HepG2 (cell line): Measurements from ENCODE around the gene ZNF213. TPM values are rescaled to one million over a fixed set of nuclear protein-coding genes. Genes with fewer than 3 reads are reported as not detected.
A peak's percentile ranks its signal among the peaks of the same experiment; 100 is the strongest.

Experiments
- CBFB ChIP-seq: sonication (generic); formaldehyde crosslinking; IDR thresholded peaks from 2 replicates; pipeline ENCODE4 v1.4.0; 2020; ENCODE audit warnings: missing genetic modification reagents
- CEBPG ChIP-seq: IDR thresholded peaks from 2 replicates; pipeline ENCODE4 v1.6.1; 2016
- CSRNP1 ChIP-seq: sonication (generic); formaldehyde crosslinking; IDR thresholded peaks from 2 replicates; pipeline ENCODE4 v1.8.1; 2023; ENCODE audit warnings: mild to moderate bottlenecking, missing genetic modification reagents
- FOXK1 ChIP-seq: sonication (generic); formaldehyde crosslinking; IDR thresholded peaks from 2 replicates; pipeline ENCODE4 v1.4.0; 2020; ENCODE audit warnings: low read depth, missing genetic modification reagents, borderline replicate concordance
- GFI1 ChIP-seq: sonication (generic); formaldehyde crosslinking; IDR thresholded peaks from 2 replicates; pipeline ENCODE4 v1.5.0; 2020; ENCODE audit warnings: missing genetic modification reagents, mild to moderate bottlenecking, borderline replicate concordance
- HINFP ChIP-seq: sonication (generic); formaldehyde crosslinking; IDR thresholded peaks from 2 replicates; pipeline ENCODE4 v1.4.0; 2020; ENCODE audit warnings: low read depth, mild to moderate bottlenecking, missing genetic modification reagents
- HMG20B ChIP-seq: conservative IDR thresholded peaks from 2 replicates; pipeline ENCODE4 v1.6.1; 2016; ENCODE audit warnings: missing genetic modification reagents, missing compliant biosample characterization
- IRX3 ChIP-seq: sonication (generic); formaldehyde crosslinking; IDR thresholded peaks from 2 replicates; pipeline ENCODE4 v1.8.1; 2023; ENCODE audit warnings: mild to moderate bottlenecking, low read depth, missing genetic modification reagents, borderline replicate concordance
- KDM6A ChIP-seq: IDR thresholded peaks from 2 replicates; pipeline ENCODE4 v1.6.1; 2016; ENCODE audit warnings: low read depth
- MED1 ChIP-seq: sonication (generic); formaldehyde crosslinking; IDR thresholded peaks from 2 replicates; pipeline ENCODE4 v1.4.0; 2020; ENCODE audit warnings: missing genetic modification reagents
- NFAT5 ChIP-seq: sonication (generic); formaldehyde crosslinking; IDR thresholded peaks from 2 replicates; pipeline ENCODE4 v1.4.0; 2020; ENCODE audit warnings: missing genetic modification reagents
- SOX5 ChIP-seq: IDR thresholded peaks from 2 replicates; pipeline ENCODE4 v1.6.1; 2016; ENCODE audit warnings: borderline replicate concordance
- SRSF9 ChIP-seq: fragments of 200-400 bp; formaldehyde crosslinking; IDR thresholded peaks from 2 replicates; pipeline ENCODE4 v1.6.1; 2018; ENCODE audit warnings: borderline replicate concordance, mild to moderate bottlenecking, low read depth, low read length; ENCODE audit not compliant: insufficient read depth, poor library complexity, severe bottlenecking
- TSC22D2 ChIP-seq: sonication (generic); formaldehyde crosslinking; IDR thresholded peaks from 2 replicates; pipeline ENCODE4 v1.5.1; 2020; ENCODE audit warnings: missing genetic modification reagents, mild to moderate bottlenecking, borderline replicate concordance
- ZFP90 ChIP-seq: sonication (generic); formaldehyde crosslinking; IDR thresholded peaks from 2 replicates; pipeline ENCODE4 v1.8.0; 2022; ENCODE audit warnings: missing genetic modification reagents, mild to moderate bottlenecking, inconsistent platforms, borderline replicate concordance
- ZGPAT ChIP-seq: IDR thresholded peaks from 2 replicates; pipeline ENCODE4 v1.6.1; 2016; ENCODE audit warnings: mild to moderate bottlenecking
- ZNF629 ChIP-seq: sonication (generic); formaldehyde crosslinking; conservative IDR thresholded peaks from 2 replicates; pipeline ENCODE4 v1.5.0; 2020; ENCODE audit warnings: missing genetic modification reagents
- ZNF652 ChIP-seq: IDR thresholded peaks from 2 replicates; pipeline ENCODE4 v1.6.1; 2016; ENCODE audit warnings: low read depth, borderline replicate concordance
- ZNF782 ChIP-seq: sonication (generic); formaldehyde crosslinking; IDR thresholded peaks from 2 replicates; pipeline ENCODE4 v1.4.0; 2020; ENCODE audit warnings: missing genetic modification reagents, mild to moderate bottlenecking, borderline replicate concordance
- ZSCAN22 ChIP-seq: sonication (generic); formaldehyde crosslinking; IDR thresholded peaks from 2 replicates; pipeline ENCODE4 v1.4.0; 2020; ENCODE audit warnings: mild to moderate bottlenecking, missing genetic modification reagents
- polyA plus RNA-seq, 8 experiments: library from polyadenylated mRNA; depleted of rRNA in 3 of 8; stranded (reverse) in 7 of 8; unstranded in 1 of 8; fragments of >200 nt; fragmentation: Illumina TruSeq in 4 of 8; extraction: Trizol in 4 of 8; gene quantifications; 2 replicates each; pipeline versions ENCODE4 v1.2.1 to v1.2.3, GENCODE V29; 2011 to 2016; ENCODE audit warnings: low read depth in 4 of 8, missing spikeins in 1 of 8, mixed read lengths in 1 of 8; ENCODE audit not compliant: insufficient read depth in 1 of 8
- total RNA-seq, 5 experiments: library from RNA; depleted of rRNA; stranded (reverse); fragments of >200 nt; fragmentation: Illumina TruSeq; extraction: Trizol; gene quantifications; 2 replicates each; pipeline ENCODE4 v1.2.3, GENCODE V29; 2016; ENCODE audit warnings: low read depth in 1 of 5

Gene ZNF213
- total and polyA plus RNA-seq, 2 of the 13 experiments (the other 11 are each of a cell fraction or from before 2014, with no cell fraction given) = 0.59 to 0.97 TPM

GRCh38 chr16:3134338-3135125, at the start of gene ZNF213 (continued):
- TF ChIP-seq CSRNP1 (CRISPR knock-in tag) (no peak), KDM6A (CRISPR knock-in tag) (no peak), GFI1 (CRISPR knock-in tag) (0 out of 2 replicates have a peak, but pooled peaks have one; percentile 40), ZGPAT (CRISPR knock-in tag) (peak; percentile 68), ZNF629 (CRISPR knock-in tag) (no peak), SRSF9 (no peak), NFAT5 (CRISPR knock-in tag) (no peak), IRX3 (CRISPR knock-in tag) (no peak), CEBPG (CRISPR knock-in tag) (no peak), HINFP (0 out of 2 replicates have a peak, but pooled peaks have one; percentile 2), FOXK1 (CRISPR knock-in tag) (0 out of 2 replicates have a peak, but pooled peaks have one; percentile 17), MED1 (CRISPR knock-in tag) (0 out of 2 replicates have a peak, but pooled peaks have one; percentile 10), ZNF782 (CRISPR knock-in tag) (no peak), ZSCAN22 (CRISPR knock-in tag) (0 out of 2 replicates have a peak, but pooled peaks have one; percentile 44), ZNF652 (CRISPR knock-in tag) (no peak), HMG20B (CRISPR knock-in tag) (no peak), TSC22D2 (no peak), CBFB (CRISPR knock-in tag) (no peak), SOX5 (CRISPR knock-in tag) (no peak), ZFP90 (no peak)
